ENCODE measurements around the gene CFHR5.
"Not testable (repeated sequence)": the region's sequence is repeated elsewhere in the genome, so short reads cannot be mapped to it uniquely, and the experiment has no call there.

The CFHR5 gene

DNA sequence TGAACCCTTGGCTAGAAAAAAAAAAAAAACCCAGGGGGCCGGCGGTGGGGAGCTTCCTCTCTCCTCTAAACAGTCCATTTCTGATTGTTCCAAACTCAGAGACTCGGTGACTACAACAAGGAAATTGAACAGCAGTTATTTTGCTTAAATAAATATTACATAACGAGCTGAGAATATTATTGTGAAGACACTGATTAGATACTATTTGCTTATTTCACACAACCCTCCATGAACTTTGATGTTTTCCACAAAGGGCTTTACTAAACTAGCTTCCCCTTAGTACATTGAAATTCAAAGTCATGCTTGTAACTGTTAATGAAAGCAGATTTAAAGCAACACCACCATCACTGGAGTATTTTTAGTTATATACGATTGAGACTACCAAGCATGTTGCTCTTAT is at the start of gene CFHR5:
Gene CFHR5, plus strand, starts transcription at position 279 of the 400 bp plus-strand sequence. Its CDS starts 109 bp downstream, at position 388.
- Histone ChIP-seq H3K9me3 (ENCODE audit: control insufficient read depth, insufficient read depth, low read depth, low read length) (no peaks in the 10 kb centered on the region), H3K27me3 (ENCODE audit: control insufficient read depth, insufficient read depth, low read length) (no peaks in the 10 kb centered on the region), H3K9ac (ENCODE audit: low read length) (no peak within 1 kb of the TSS), H3K4me1 (ENCODE audit: control insufficient read depth, insufficient read depth, low read length) (no peaks in the 10 kb centered on the region), H3K4me3 (ENCODE audit: low read depth, low read length) (no peak within 1 kb of the TSS), H3K27ac (ENCODE audit: low read depth, low read length) (no peak within 1 kb of the TSS), H3K36me3 (ENCODE audit: control insufficient read depth, insufficient read depth, low read length) (no peaks in the 10 kb centered on the region)

DNA sequence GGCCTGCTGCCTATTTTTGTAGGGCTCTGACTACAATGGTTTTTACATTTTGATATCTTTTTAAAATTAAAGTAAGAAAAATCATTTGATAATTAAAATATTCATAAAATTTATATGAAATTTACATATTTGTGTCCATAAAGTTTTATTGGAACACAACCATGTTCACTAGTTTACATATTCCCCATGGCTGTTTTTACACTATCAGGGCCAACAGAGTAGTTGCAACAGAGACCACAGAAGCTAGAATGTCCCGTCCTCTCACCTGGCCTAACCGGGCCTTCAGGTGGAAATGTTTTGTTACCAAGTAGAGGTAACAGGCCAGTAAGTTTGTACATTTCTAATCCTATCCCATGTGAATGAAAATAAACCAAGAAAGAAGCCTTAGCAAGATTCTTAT is 44.5 kb upstream of the CFHR5 start:
- H3K4me3 ChIP-seq (ENCODE audit: low read depth, low read length); H3K4me1 ChIP-seq (ENCODE audit: control insufficient read depth, insufficient read depth, low read length); H3K27me3 ChIP-seq (ENCODE audit: control insufficient read depth, insufficient read depth, low read length); H3K9ac ChIP-seq (ENCODE audit: low read length); H3K27ac ChIP-seq (ENCODE audit: low read depth, low read length); H3K36me3 ChIP-seq (ENCODE audit: control insufficient read depth, insufficient read depth, low read length); H3K9me3 ChIP-seq (ENCODE audit: control insufficient read depth, insufficient read depth, low read depth, low read length): not testable (repeated sequence)

DNA sequence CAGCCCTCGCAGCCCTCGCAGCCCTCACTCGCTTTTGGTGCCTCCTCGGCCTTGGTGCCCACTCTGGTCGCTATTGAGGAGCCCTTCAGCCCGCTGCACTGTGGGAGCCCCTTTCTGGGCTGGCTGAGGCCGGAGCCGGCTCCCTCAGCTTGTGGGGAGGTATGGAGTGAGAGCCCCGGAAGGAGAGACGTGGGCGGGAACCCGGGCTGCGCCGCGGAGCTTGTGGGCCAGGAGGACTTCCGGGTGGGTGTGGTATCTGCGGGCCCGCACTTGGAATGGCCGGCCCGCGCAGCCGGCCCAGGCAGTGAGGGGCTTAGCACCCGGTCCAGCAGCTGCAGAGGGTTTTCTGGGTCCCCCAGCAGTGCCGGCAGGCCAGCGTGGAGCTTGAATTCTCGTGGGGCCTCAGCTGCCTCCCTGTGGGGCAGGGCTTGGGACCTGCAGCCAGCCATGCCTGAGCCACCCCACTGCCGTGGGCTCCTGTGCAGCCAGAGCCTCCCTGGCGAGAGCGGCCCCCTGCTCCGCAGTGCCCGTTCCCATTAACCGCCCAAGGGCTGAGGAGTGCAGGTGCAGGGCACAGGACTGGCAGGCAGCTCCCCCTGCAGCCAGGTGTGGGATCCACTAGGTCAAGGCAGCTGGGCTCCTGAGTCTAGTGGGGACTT is 43.7 kb upstream of the CFHR5 start:
- Histone ChIP-seq H3K36me3 (ENCODE audit: control insufficient read depth, insufficient read depth, low read length) (no peaks in the 10 kb centered on the region), H3K4me1 (ENCODE audit: control insufficient read depth, insufficient read depth, low read length) (no peaks in the 10 kb centered on the region), H3K4me3 (ENCODE audit: low read depth, low read length) (no peak overlapping the region), H3K9me3 (ENCODE audit: control insufficient read depth, insufficient read depth, low read depth, low read length) (no peaks in the 10 kb centered on the region), H3K9ac (ENCODE audit: low read length) (no peak overlapping the region), H3K27me3 (ENCODE audit: control insufficient read depth, insufficient read depth, low read length) (no peaks in the 10 kb centered on the region), H3K27ac (ENCODE audit: low read depth, low read length) (no peak overlapping the region)

DNA sequence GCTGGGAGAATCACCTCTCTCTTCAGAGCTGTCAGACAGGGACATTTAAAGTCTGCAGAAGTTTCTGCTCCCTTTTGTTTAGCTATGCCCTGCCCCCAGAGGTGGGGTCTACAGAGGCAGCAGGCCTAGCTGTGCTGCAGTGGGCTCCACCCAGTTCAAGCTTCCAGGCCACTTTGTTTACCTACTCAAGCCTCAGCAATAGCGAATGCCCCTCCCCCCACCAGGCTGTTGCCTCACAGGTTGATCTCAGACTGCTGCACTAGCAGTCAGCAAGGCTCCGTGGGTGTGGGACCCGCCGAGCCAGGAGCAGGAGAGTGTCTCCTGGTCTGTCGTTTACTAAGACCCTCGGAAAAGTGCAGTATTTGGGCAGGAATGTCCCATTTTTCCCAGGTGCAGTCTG is 35.9 kb upstream of the CFHR5 start:
- not testable (repeated sequence) for H3K36me3 ChIP-seq (ENCODE audit: control insufficient read depth, insufficient read depth, low read length); H3K9ac ChIP-seq (ENCODE audit: low read length); H3K27me3 ChIP-seq (ENCODE audit: control insufficient read depth, insufficient read depth, low read length); H3K4me1 ChIP-seq (ENCODE audit: control insufficient read depth, insufficient read depth, low read length); H3K27ac ChIP-seq (ENCODE audit: low read depth, low read length); H3K4me3 ChIP-seq (ENCODE audit: low read depth, low read length); H3K9me3 ChIP-seq (ENCODE audit: control insufficient read depth, insufficient read depth, low read depth, low read length)

DNA sequence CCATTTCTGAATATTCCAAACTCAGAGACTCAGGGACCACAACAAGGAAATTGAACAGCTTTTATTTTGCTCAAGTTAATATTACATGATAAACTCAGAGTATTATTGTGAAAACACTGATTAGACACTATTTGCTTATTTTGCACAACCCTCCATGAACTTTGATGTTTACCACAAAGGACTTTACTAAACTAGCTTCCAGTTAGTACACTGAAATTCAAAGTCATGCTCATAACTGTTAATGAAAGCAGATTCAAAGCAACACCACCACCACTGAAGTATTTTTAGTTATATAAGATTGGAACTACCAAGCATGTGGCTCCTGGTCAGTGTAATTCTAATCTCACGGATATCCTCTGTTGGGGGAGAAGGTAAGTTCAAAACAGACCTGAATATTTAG is 33.8 kb upstream of the CFHR5 start, which contains the start of gene CFHR2:
Gene CFHR2, plus strand, starts transcription at position 171 of the 400 bp plus-strand sequence. Its CDS starts 143 bp downstream, at position 314.
- not testable (repeated sequence) for H3K4me1 ChIP-seq (ENCODE audit: control insufficient read depth, insufficient read depth, low read length); H3K36me3 ChIP-seq (ENCODE audit: control insufficient read depth, insufficient read depth, low read length); H3K27ac ChIP-seq (ENCODE audit: low read depth, low read length); H3K9me3 ChIP-seq (ENCODE audit: control insufficient read depth, insufficient read depth, low read depth, low read length); H3K27me3 ChIP-seq (ENCODE audit: control insufficient read depth, insufficient read depth, low read length); H3K4me3 ChIP-seq (ENCODE audit: low read depth, low read length); H3K9ac ChIP-seq (ENCODE audit: low read length)

DNA sequence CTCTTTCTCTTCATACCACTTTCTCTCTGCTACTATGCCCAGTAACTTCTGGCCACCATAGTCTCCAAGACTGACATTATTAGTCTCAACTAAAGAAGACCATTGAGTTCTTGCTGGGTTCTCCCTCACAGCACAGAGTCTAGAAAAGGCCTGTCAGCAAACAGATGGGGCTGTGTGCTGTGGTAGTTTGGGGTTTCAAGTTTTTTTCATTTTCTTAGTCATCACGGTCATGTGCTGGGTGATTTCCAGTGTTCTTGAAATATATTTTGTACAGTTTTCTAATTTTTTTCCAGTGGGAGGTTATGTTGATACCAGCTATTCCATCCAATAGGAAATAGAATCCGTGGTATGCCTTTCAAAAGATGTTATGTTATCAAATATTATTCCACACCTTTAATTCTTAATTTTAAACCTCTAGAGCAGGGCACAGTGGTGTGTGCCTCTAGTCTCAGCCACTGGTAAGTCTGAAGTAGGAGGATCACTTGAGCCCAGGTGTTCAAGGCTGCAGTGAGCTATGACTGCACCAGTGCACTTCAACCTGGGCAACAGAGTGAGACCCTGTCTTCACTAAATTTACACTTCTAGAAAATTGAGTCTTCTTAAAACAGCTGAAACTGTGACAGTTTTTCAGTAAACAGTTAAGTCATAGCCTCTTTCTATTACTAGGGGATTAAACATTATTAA is 25.5 kb upstream of the CFHR5 start:
- H3K4me3 ChIP-seq (ENCODE audit: low read depth, low read length) = no peak overlapping the region
- H3K9ac ChIP-seq (ENCODE audit: low read length) = no peak overlapping the region
- no peak overlapping the region for H3K27ac ChIP-seq (ENCODE audit: low read depth, low read length)
- no peaks in the 10 kb centered on the region for H3K9me3 ChIP-seq (ENCODE audit: control insufficient read depth, insufficient read depth, low read depth, low read length)
- no peaks in the 10 kb centered on the region for H3K27me3 ChIP-seq (ENCODE audit: control insufficient read depth, insufficient read depth, low read length)
- no peaks in the 10 kb centered on the region for H3K4me1 ChIP-seq (ENCODE audit: control insufficient read depth, insufficient read depth, low read length)
- no peaks in the 10 kb centered on the region for H3K36me3 ChIP-seq (ENCODE audit: control insufficient read depth, insufficient read depth, low read length)

DNA sequence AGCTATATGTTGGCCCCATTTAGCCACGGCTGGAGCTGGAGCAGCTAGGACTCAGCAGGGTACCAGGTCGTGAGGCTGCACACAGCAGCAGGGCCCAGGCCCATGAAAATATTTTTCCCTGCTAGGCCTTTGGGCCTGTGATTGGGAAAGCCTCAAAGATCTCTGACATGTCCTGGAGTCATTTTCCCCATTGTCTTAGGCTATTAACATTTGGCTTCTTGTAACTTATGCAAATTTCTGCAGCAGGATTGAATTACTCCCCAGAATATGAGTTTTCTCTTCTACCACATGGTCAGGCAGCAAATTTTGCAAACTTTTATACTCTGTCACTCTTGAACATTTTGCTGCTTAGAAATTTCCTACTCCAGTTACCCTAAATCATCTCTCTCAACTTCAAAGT is 22.6 kb upstream of the CFHR5 start:
- H3K4me1 ChIP-seq (ENCODE audit: control insufficient read depth, insufficient read depth, low read length) = no peaks in the 10 kb centered on the region
- no peaks in the 10 kb centered on the region for H3K27me3 ChIP-seq (ENCODE audit: control insufficient read depth, insufficient read depth, low read length)
- H3K27ac ChIP-seq (ENCODE audit: low read depth, low read length) = no peak overlapping the region
- H3K4me3 ChIP-seq (ENCODE audit: low read depth, low read length) = no peak overlapping the region
- no peaks in the 10 kb centered on the region for H3K9me3 ChIP-seq (ENCODE audit: control insufficient read depth, insufficient read depth, low read depth, low read length)
- H3K9ac ChIP-seq (ENCODE audit: low read length) = no peak overlapping the region
- no peaks in the 10 kb centered on the region for H3K36me3 ChIP-seq (ENCODE audit: control insufficient read depth, insufficient read depth, low read length)

DNA sequence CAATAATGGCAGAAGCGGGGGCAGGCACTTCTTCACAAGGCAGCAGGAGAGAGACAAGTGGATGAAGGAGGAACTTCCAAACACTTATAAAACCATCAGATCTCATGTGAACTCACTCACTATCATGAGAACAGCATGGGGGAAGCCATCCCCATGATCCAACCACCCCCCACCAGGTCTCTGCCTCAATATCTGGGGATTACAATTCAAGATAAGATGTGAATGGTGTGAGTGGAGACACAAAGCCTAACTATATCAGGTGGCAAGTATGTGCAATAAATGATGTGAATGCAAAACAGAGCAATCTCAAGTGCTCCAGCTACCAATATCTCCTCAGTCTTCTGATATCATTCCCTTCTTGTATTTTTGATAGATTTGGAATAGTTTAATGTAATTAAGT is 21.4 kb upstream of the CFHR5 start:
- Histone ChIP-seq H3K36me3 (ENCODE audit: control insufficient read depth, insufficient read depth, low read length) (no peaks in the 10 kb centered on the region), H3K4me3 (ENCODE audit: low read depth, low read length) (no peak overlapping the region), H3K9ac (ENCODE audit: low read length) (no peak overlapping the region), H3K27ac (ENCODE audit: low read depth, low read length) (no peak overlapping the region), H3K9me3 (ENCODE audit: control insufficient read depth, insufficient read depth, low read depth, low read length) (no peaks in the 10 kb centered on the region), H3K27me3 (ENCODE audit: control insufficient read depth, insufficient read depth, low read length) (no peaks in the 10 kb centered on the region), H3K4me1 (ENCODE audit: control insufficient read depth, insufficient read depth, low read length) (no peaks in the 10 kb centered on the region)

DNA sequence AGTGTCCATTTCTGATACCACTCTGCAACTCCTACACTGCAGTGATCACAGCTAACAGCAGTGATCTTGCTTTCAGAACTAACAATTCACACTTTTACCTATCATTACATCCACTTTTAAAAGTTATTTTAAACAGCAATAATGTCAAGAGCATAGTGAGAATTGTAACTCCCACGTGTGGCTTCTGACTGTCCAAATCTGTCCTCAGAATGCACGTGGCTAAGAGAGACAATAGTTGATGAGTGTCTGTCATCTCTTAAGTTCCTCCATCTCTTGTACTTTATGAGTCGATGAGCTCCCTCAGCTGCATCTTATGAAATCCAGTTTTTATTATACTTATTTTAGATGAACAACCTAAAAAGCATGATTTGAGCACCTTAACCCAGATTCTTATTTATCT is 16.5 kb upstream of the CFHR5 start:
- H3K27me3 ChIP-seq (ENCODE audit: control insufficient read depth, insufficient read depth, low read length) = no peaks in the 10 kb centered on the region
- no peaks in the 10 kb centered on the region for H3K9me3 ChIP-seq (ENCODE audit: control insufficient read depth, insufficient read depth, low read depth, low read length)

DNA sequence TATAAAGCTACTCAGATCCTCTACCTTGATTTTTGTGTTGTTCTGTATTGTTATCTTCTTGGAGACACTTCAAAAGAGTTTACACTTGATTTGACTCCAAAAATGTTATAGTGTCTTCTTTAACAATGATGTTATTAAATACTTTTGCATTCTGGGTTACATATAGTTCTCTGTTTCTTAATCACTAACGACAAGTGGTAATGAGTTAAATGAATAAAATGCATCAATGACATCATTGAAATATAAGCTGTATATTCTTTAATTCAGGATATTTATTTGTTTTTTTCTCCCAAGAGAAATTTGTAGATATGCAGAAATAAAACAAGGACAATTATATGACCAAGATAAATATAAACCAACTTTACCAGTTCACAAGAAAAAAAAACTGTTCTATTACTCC is 7.2 kb upstream of the CFHR5 start:
- H3K27ac ChIP-seq (ENCODE audit: low read depth, low read length) = no peak overlapping the region

More for the DNA sequence above, 16.5 kb upstream of the CFHR5 start:
- Histone ChIP-seq H3K4me1 (ENCODE audit: control insufficient read depth, insufficient read depth, low read length) (no peaks in the 10 kb centered on the region), H3K36me3 (ENCODE audit: control insufficient read depth, insufficient read depth, low read length) (no peaks in the 10 kb centered on the region), H3K27ac (ENCODE audit: low read depth, low read length) (no peak overlapping the region), H3K4me3 (ENCODE audit: low read depth, low read length) (no peak overlapping the region), H3K9ac (ENCODE audit: low read length) (no peak overlapping the region)

DNA sequence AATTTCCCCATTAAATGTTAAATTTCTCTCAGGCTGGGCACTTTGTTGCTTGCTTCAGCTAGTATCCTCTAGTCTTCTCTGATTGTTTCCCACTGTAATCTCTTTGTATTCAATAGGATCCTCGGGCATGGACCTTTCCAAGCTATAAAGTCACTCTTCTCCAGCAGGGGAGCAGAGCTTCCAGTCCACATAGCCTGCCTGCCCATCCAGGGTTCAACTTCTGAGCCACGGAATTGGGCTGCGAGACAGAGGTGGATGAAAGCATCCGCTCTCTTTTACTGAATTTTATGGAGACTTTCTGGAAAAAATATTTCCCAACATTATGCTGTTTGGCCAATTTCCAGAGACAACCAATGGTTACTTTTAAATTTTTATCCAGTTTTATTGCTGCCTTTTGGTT is 1.1 kb upstream of the CFHR5 start:
- no peak overlapping the region for H3K4me3 ChIP-seq (ENCODE audit: low read depth, low read length)
- H3K9me3 ChIP-seq (ENCODE audit: control insufficient read depth, insufficient read depth, low read depth, low read length) = no peaks in the 10 kb centered on the region
- no peak overlapping the region for H3K9ac ChIP-seq (ENCODE audit: low read length)
- no peaks in the 10 kb centered on the region for H3K27me3 ChIP-seq (ENCODE audit: control insufficient read depth, insufficient read depth, low read length)
- H3K36me3 ChIP-seq (ENCODE audit: control insufficient read depth, insufficient read depth, low read length) = no peaks in the 10 kb centered on the region
- H3K4me1 ChIP-seq (ENCODE audit: control insufficient read depth, insufficient read depth, low read length) = no peaks in the 10 kb centered on the region
- H3K27ac ChIP-seq (ENCODE audit: low read depth, low read length) = no peak overlapping the region

More for the DNA sequence above, 7.2 kb upstream of the CFHR5 start:
- Histone ChIP-seq H3K4me3 (ENCODE audit: low read depth, low read length) (no peak overlapping the region), H3K4me1 (ENCODE audit: control insufficient read depth, insufficient read depth, low read length) (no peaks in the 10 kb centered on the region), H3K9me3 (ENCODE audit: control insufficient read depth, insufficient read depth, low read depth, low read length) (no peaks in the 10 kb centered on the region), H3K36me3 (ENCODE audit: control insufficient read depth, insufficient read depth, low read length) (no peaks in the 10 kb centered on the region), H3K27me3 (ENCODE audit: control insufficient read depth, insufficient read depth, low read length) (no peaks in the 10 kb centered on the region), H3K9ac (ENCODE audit: low read length) (no peak overlapping the region)
